ENCODE results near the gene DBP.

DNA sequence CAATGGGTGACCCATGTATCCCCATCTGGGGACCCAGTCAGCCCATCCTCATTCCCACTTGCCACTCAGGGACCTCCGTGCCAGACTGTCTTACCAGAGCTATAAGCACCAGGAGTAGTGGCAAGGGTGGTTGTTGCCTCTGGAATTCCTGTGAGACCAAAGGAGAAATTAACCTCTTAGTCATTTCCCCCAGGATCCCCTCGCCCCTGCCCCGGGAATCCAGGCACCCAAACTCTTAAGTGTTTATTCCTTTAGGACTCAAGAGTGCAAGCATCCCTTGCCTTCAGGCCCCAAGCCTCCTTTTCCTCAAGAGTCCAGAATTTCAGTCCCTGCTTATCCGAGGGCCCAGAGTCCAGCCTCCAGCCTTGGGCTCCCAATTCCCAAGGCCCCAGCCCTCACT lies 26.5 kb upstream of the DBP start:
- no peak for TF ChIP-seq POLR2A (IDR thresholded peaks at IDR 0.05)
- TF ChIP-seq, protein P1, sequence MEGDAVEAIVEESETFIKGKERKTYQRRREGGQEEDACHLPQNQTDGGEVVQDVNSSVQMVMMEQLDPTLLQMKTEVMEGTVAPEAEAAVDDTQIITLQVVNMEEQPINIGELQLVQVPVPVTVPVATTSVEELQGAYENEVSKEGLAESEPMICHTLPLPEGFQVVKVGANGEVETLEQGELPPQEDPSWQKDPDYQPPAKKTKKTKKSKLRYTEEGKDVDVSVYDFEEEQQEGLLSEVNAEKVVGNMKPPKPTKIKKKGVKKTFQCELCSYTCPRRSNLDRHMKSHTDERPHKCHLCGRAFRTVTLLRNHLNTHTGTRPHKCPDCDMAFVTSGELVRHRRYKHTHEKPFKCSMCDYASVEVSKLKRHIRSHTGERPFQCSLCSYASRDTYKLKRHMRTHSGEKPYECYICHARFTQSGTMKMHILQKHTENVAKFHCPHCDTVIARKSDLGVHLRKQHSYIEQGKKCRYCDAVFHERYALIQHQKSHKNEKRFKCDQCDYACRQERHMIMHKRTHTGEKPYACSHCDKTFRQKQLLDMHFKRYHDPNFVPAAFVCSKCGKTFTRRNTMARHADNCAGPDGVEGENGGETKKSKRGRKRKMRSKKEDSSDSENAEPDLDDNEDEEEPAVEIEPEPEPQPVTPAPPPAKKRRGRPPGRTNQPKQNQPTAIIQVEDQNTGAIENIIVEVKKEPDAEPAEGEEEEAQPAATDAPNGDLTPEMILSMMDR (IDR thresholded peaks at IDR 0.05): no peak
- TF ChIP-seq POLR2AphosphoS5 (IDR thresholded peaks at IDR 0.05): no peak

Measured in prostate gland (tissue), 2 donors.